PFSK-1 (cell line): Measurements from ENCODE around the gene AQP12B.

Experiments
- FOXP2 ChIP-seq: optimal IDR thresholded peaks from 2 replicates; pipeline ENCODE3; 2011; ENCODE audit warnings: borderline replicate concordance, control low read depth, inconsistent platforms; ENCODE audit not compliant: insufficient read depth; ENCODE audit errors: extremely low read length, extremely low read depth
- POLR2AphosphoS5 ChIP-seq: IDR thresholded peaks from 2 replicates; pipeline ENCODE4 v1.6.1; 2012; ENCODE audit warnings: low read depth, mild to moderate bottlenecking, control low read depth, low read length, moderate library complexity
- SIN3A ChIP-seq: IDR thresholded peaks from 2 replicates; pipeline ENCODE4 v1.6.1; 2012; ENCODE audit warnings: mild to moderate bottlenecking, low read length, moderate library complexity, borderline replicate concordance; ENCODE audit not compliant: insufficient read depth
- TAF1 ChIP-seq: IDR thresholded peaks from 2 replicates; pipeline ENCODE4 v1.6.1; 2012; ENCODE audit warnings: low read length, control low read depth, borderline replicate concordance; ENCODE audit not compliant: insufficient read depth
- TF ChIP-seq, protein P1 (sequence below), 2 experiments: IDR thresholded peaks; 2 replicates each; pipeline versions ENCODE4 v1.6.1 to v1.8.0; 2011 to 2012; ENCODE audit warnings: low read depth in 2 of 2, low read length in 2 of 2, control low read depth in 1 of 2, inconsistent platforms in 1 of 2, mild to moderate bottlenecking in 1 of 2, moderate library complexity in 1 of 2; ENCODE audit not compliant: insufficient read depth in 1 of 2

AQP12B gene

DNA sequence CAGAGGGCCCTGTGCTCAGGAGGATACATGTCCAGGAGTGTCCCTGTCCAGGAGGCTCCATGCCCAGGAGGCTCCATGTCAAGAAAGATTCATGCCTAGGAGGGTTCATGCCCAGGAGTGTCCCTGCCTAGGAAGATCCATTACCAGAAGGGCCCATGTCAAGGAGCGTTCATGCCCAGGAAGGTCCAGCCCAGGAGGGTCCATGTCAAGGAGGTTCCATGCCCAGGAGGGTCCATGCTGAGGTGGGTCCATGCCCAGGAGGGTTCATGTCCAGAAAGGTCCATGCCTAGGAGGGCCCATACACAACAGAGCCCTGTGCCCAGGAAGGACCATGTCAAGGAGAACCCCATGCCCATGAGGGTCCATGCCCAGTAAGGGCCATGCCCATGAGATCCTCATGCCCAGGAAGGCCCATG lies 50.4 kb downstream of the AQP12B start:
- no peak for TF ChIP-seq TAF1
- TF ChIP-seq, protein P1, sequence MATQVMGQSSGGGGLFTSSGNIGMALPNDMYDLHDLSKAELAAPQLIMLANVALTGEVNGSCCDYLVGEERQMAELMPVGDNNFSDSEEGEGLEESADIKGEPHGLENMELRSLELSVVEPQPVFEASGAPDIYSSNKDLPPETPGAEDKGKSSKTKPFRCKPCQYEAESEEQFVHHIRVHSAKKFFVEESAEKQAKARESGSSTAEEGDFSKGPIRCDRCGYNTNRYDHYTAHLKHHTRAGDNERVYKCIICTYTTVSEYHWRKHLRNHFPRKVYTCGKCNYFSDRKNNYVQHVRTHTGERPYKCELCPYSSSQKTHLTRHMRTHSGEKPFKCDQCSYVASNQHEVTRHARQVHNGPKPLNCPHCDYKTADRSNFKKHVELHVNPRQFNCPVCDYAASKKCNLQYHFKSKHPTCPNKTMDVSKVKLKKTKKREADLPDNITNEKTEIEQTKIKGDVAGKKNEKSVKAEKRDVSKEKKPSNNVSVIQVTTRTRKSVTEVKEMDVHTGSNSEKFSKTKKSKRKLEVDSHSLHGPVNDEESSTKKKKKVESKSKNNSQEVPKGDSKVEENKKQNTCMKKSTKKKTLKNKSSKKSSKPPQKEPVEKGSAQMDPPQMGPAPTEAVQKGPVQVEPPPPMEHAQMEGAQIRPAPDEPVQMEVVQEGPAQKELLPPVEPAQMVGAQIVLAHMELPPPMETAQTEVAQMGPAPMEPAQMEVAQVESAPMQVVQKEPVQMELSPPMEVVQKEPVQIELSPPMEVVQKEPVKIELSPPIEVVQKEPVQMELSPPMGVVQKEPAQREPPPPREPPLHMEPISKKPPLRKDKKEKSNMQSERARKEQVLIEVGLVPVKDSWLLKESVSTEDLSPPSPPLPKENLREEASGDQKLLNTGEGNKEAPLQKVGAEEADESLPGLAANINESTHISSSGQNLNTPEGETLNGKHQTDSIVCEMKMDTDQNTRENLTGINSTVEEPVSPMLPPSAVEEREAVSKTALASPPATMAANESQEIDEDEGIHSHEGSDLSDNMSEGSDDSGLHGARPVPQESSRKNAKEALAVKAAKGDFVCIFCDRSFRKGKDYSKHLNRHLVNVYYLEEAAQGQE (IDR thresholded peaks at IDR 0.05; ENCODE audit: insufficient read depth in 1 of 2, low read depth in 2 of 2, low read length in 2 of 2), result no peak
- no peak for TF ChIP-seq FOXP2
- TF ChIP-seq SIN3A, result no peak
- no peak for TF ChIP-seq POLR2AphosphoS5

DNA sequence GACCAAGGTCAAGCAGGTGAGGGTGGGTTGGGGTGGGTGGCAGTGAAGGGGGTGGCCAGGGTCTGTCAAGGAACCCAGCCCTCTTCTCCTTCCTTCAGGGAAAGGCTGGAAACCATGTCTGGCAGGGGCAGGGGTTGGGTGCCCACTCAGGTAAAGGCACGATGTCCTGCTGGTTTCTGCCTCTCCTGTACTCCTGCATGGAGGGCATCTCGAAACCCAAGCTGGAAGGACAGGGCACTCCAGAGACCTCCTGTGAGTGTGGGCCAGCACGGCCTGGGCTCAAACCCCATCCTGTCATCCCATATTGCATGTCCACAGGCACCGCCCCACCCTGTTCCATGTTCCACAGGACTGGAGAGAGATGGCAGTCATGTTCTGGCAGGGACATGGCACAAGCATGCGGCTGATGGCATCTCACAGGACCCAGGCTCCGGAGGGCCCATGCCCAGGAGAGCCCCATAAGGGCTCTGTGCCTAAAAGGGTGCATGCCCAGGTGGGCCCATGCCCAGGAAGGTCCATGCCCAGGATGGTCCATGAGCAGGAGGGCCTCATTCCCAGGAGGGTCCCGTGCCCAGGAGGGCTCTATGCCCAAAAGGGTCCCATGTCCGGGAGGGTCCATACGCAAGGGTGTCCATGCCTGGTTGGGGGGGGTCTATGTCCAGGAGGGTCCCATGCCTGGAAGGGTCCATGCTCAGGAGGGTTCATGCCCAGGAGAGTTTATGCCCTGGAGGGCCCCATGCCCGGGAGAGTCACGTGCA lies 51.0 kb downstream of the AQP12B start:
- TF ChIP-seq SIN3A (no peak), POLR2AphosphoS5 (no peak), FOXP2 (no peak), TAF1 (no peak)
- TF ChIP-seq, protein P1 (IDR thresholded peaks at IDR 0.05; ENCODE audit: insufficient read depth in 1 of 2, low read depth in 2 of 2, low read length in 2 of 2), result no peak

DNA sequence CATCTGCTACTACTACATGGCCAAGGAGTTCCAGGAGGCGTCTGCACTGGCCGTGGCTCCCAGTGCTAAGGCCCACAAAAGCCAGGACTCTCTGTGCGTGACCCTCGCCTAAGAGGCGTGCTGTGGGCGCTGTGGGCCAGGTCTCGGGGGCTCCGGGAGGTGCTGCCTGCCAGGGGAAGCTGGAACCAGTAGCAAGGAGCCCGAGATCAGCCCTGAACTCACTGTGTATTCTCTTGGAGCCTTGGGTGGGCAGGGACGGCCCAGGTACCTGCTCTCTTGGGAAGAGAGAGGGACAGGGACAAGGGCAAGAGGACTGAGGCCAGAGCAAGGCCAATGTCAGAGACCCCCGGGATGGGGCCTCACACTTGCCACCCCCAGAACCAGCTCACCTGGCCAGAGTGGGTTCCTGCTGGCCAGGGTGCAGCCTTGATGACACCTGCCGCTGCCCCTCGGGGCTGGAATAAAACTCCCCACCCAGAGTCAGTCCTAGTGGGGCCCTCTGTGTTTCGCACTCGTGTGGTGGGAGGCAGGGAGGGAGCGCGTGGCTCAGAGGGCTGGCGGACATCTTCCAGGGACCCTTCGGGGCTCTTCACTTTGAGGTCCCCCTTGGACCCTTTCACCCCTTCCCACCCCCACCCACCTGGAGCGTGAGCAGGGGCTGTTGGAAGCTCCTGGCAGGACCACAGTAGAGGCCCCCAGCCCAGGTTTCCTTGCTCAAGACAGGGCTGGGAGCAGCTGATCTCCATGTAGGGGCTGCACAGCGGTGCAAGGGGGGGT lies 51.7 kb downstream of the AQP12B start:
- TF ChIP-seq, protein P1 (IDR thresholded peaks at IDR 0.05; ENCODE audit: insufficient read depth in 1 of 2, low read depth in 2 of 2, low read length in 2 of 2), result no peak
- TF ChIP-seq FOXP2 (no peak), TAF1 (no peak), SIN3A (no peak), POLR2AphosphoS5 (no peak)

DNA sequence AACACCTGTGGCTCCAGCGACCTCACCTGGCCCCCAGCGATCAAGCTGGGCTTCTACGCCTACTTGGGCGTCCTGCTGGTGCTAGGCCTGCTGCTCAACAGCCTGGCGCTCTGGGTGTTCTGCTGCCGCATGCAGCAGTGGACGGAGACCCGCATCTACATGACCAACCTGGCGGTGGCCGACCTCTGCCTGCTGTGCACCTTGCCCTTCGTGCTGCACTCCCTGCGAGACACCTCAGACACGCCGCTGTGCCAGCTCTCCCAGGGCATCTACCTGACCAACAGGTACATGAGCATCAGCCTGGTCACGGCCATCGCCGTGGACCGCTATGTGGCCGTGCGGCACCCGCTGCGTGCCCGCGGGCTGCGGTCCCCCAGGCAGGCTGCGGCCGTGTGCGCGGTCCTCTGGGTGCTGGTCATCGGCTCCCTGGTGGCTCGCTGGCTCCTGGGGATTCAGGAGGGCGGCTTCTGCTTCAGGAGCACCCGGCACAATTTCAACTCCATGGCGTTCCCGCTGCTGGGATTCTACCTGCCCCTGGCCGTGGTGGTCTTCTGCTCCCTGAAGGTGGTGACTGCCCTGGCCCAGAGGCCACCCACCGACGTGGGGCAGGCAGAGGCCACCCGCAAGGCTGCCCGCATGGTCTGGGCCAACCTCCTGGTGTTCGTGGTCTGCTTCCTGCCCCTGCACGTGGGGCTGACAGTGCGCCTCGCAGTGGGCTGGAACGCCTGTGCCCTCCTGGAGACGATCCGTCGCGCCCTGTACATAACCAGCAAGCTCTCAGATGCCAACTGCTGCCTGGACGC lies 52.5 kb downstream of the AQP12B start:
- TF ChIP-seq FOXP2 (no peak), TAF1 (no peak), POLR2AphosphoS5 (no peak)

DNA sequence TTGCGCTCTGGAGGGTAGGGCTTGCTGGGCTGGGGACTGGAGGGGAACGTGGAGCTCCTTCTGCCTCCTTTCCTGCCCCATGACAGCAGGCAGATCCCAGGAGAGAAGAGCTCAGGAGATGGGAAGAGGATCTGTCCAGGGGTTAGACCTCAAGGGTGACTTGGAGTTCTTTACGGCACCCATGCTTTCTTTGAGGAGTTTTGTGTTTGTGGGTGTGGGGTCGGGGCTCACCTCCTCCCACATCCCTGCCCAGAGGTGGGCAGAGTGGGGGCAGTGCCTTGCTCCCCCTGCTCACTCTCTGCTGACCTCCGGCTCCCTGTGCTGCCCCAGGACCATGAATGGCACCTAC lies 53.1 kb downstream of the AQP12B start:
- TF ChIP-seq, protein P1 (IDR thresholded peaks at IDR 0.05; ENCODE audit: insufficient read depth in 1 of 2, low read depth in 2 of 2, low read length in 2 of 2), result no peak
- TF ChIP-seq TAF1, result no peak
- TF ChIP-seq FOXP2, result no peak
- TF ChIP-seq POLR2AphosphoS5, result no peak
- no peak for TF ChIP-seq SIN3A
